ENCODE data around the gene DNAL1. TPM values are rescaled to one million over a fixed set of nuclear protein-coding genes. Genes with fewer than 3 reads are reported as not detected.
"Not testable (repeated sequence)": the region's sequence is repeated elsewhere in the genome, so short reads cannot be mapped to it uniquely, and the experiment has no call there.

DNAL1 gene
- total and polyA plus RNA-seq, 2 donors: 6.3 to 13.3 TPM

DNA sequence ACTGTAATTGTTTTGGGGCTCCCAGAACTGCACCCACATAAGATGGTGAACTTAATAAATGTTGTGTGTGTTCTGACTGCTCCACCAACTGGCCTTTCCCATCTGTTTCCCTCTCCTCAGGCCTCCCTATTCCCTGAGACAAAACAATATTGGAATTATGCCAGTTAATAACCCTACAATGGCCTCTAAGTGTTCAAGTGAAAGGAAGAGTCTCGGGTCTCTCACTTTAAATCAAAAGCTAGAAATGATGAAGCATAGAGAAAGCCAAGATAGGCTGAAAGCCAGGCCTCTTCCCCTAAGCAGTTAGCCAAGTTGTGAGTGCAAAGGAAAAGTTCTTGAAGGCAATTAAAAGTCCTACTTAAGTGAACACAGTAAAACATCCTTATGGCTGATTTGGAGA lies 19.1 kb upstream of the DNAL1 start:
- WGBS: 51% methylated on average over 1 of the region's 1 CpG
- DNase-seq (ENCODE audit: extremely low spot score): no peak
- Histone ChIP-seq H3K4me1 (ENCODE audit: insufficient read depth) (no peaks in the 10 kb centered on the region), H3K36me3 (ENCODE audit: insufficient read depth) (no peaks in the 10 kb centered on the region), H3K27ac (ENCODE audit: low read depth) (no peak overlapping the region), H3K4me3 (ENCODE audit: low read depth, low read length) (no peak overlapping the region)

DNA sequence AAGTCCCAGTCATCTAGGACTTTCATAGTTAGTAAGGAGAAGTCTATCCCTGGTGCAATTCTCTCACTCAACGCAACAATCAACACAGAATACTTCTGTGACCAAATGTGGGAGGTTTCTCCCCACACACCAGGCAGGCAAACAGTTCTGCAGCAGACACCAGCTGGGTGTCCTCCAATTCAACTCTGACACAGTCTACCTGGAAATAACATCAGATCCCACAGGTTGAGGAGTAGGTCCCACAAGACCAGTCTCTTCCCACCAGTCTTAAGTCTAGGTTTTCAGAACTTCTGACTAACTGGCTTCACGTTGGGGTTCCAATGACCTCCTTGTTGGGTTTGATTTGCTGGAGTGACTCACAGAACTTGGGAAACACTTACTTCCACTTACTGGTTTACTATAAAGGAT lies 17.6 kb upstream of the DNAL1 start:
- Histone ChIP-seq H3K4me1 (ENCODE audit: insufficient read depth) (no peaks in the 10 kb centered on the region), H3K4me3 (ENCODE audit: low read depth, low read length) (no peak overlapping the region), H3K36me3 (ENCODE audit: insufficient read depth) (no peaks in the 10 kb centered on the region), H3K27ac (ENCODE audit: low read depth) (no peak overlapping the region)
- no peak for DNase-seq (ENCODE audit: extremely low spot score)
- 93% methylated on average over 2 of the region's 2 CpGs for WGBS

DNA sequence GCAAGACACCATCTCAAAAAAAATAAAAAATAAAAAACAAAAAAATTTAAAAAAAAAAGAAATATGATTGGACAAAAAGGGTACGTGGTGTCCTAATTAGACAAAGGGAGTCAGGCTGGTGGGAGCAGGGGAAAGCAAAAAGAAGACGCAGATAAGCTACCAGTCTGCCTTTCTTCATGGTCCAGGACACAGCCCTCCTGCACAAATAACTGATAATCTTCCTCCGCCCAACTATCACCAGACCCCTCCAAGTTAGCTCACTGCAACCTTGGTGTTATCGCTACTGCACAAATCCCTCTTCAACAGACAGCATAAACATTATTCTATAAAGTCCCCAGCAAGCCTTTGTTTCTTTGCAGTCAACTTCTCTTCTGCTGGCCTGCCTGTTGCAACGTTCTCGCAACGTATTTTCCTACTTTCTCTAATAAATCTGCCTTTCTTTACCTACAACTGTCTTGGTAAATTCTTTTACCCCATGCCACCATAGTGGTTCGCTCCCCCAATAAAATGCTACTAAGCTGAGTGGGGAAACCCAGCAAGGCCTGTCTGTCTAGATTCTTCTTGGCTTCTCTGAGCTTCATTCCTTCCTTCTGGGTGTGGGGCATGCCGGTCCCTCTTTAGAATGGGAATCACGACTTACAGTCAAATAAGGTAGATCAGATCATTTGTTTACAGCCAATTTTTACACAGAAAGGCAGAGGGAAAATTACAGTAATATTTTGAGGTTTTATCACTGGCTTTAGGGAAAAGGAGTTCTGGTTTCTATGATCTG lies 14.6 kb upstream of the DNAL1 start:
- H3K4me1 ChIP-seq (ENCODE audit: insufficient read depth): no peaks in the 10 kb centered on the region
- H3K4me3 ChIP-seq (ENCODE audit: low read depth, low read length): no peak overlapping the region
- H3K27ac ChIP-seq (ENCODE audit: low read depth): no peak overlapping the region
- DNase-seq (ENCODE audit: extremely low spot score): no peak
- no peaks in the 10 kb centered on the region for H3K36me3 ChIP-seq (ENCODE audit: insufficient read depth)
- WGBS: 48% methylated on average over 10 of the region's 10 CpGs

DNA sequence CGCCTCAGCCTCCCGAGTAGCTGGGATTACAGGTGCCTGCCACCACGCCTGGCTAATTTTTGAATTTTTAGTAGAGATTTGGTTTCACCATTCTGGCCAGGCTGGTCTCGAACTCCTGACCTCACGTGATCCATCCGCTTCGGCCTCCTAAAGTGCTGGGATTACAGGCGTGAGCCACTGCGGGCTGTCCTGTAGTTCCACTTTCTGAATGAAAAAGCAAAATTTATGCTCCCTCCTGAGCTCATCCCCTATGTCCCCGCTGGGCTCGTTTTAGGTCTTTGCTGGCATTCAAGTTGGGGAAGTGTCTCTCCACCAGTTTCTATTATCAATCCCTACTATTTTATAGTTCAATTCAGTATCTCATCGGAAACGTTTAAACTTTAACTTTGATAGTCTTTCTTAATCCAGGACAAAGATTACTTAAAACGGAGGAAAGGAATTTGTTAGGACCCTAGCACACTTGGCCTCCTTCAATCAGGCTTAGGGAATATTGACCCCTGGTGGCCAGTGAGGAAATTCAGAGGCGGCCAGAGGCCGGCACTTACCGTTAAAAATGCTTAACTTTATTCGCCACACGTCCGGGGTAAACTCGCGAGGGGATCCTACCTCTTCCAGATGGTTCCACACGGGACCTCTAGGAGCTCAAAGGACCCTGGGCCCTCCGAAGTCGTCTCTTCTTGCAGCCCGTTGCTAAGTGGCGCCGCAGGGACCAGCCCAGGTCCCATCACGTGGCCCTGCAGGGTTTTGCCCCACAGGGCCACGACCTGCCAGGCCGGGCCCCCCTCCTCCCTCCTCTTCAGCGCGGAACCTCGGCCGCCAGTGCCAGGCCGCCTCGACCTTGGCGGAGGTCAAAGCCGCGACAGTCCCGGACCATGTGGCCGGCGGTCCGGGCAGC lies 11.4 kb upstream of the DNAL1 start:
- Histone ChIP-seq H3K36me3 (ENCODE audit: insufficient read depth) (no peaks in the 10 kb centered on the region), H3K4me3 (ENCODE audit: low read depth, low read length) (peak overlapping the region; percentile 41), H3K4me1 (ENCODE audit: insufficient read depth) (no peaks in the 10 kb centered on the region), H3K27ac (ENCODE audit: low read depth) (no peak overlapping the region)
- WGBS: 15% methylated on average over 44 of the region's 44 CpGs
- no peak for DNase-seq (ENCODE audit: extremely low spot score)

DNA sequence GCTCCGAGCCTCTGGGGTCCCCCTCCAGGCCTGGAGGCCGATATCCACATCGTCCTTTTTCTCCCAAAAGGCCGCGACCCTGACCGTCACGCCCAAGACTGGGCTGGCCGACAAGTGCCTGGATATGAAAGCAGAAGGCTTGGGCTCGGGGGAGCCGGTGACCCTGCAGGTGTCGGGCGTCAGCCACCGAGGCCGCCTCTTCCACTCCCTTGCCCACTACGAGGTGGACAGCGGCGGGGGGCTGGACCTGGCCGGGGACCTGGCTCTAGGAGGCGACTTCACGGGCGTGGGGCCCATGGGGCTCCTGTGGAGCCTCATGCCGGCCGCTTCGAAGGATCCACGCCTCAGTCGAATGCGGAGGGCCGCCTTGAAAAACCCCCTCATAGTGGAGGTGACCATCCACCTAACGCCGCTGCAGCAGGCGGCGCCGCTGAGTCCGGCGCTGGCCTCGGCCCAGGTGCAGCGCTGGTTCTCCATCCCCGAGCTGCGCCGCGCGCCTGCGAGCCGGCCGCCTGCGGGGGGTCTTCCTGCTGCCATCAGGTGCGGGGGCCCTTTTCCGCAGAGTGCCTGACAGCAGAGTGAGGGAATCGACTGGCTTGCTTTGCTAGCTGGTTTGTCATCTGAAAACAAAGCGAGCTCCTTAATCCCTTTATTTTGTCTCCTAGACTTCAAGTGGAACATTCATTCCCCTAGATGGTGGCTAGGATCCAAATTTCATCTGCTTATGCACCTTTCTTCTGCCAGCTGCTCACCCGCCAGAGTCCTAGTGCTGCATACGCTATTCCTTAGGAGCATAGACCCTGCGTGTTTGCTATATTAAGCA lies 10.6 kb upstream of the DNAL1 start:
- DNase-seq (ENCODE audit: extremely low spot score): no peak
- peak overlapping the region; percentile 41 for H3K4me3 ChIP-seq (ENCODE audit: low read depth, low read length)
- 8% methylated on average over 53 of the region's 53 CpGs for WGBS

DNA sequence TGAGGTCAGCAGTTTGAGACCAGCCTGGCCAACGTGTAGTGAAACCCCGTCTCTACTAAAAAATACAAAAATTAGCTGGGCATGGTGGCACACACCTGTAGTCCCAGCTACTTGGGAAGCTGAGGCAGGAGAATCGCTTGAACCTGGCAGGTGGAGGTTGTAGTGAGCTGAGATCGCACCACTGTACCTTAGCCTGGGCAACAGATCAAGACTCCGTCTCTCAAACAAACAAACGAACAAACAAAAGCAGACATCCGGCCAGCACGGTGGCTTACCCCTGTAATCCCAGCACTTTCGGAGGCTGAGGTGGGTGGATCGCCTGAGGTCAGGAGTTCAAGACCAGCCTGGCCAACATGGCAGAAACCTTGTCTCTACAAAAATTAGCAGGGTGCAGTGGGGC lies 8.4 kb upstream of the DNAL1 start:
- not testable (repeated sequence) for H3K36me3 ChIP-seq (ENCODE audit: insufficient read depth); H3K4me1 ChIP-seq (ENCODE audit: insufficient read depth); H3K4me3 ChIP-seq (ENCODE audit: low read depth, low read length); H3K27ac ChIP-seq (ENCODE audit: low read depth); DNase-seq (ENCODE audit: extremely low spot score)
- WGBS: 72% methylated on average over 10 of the region's 10 CpGs

More for the DNA sequence above, 10.6 kb upstream of the DNAL1 start:
- H3K36me3 ChIP-seq (ENCODE audit: insufficient read depth): no peaks in the 10 kb centered on the region
- H3K27ac ChIP-seq (ENCODE audit: low read depth): no peak overlapping the region
- H3K4me1 ChIP-seq (ENCODE audit: insufficient read depth): no peaks in the 10 kb centered on the region

DNA sequence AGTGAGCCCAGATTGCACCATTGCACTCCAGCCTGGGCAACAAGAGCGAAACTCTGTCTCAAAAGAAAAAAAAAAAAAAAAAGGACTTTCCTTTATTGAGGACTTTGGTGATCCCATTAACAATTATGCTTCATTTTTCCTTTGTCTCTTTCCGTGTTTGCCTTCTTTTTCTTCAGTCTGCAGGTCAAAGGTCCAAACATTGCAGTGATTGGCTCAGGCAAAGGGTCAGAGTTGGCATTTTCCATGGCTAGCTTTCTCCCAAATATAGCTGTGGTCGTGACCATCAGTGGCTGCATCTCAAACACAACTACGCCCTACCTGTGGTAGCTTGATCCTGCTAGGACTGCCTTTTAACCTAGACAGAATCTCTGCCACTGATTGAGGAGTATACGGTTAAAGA lies 7.0 kb upstream of the DNAL1 start:
- H3K4me1 ChIP-seq (ENCODE audit: insufficient read depth): no peaks in the 10 kb centered on the region
- DNase-seq (ENCODE audit: extremely low spot score): no peak
- no peak overlapping the region for H3K4me3 ChIP-seq (ENCODE audit: low read depth, low read length)
- no peaks in the 10 kb centered on the region for H3K36me3 ChIP-seq (ENCODE audit: insufficient read depth)
- WGBS: 79% methylated on average over 5 of the region's 5 CpGs
- no peak overlapping the region for H3K27ac ChIP-seq (ENCODE audit: low read depth)

DNA sequence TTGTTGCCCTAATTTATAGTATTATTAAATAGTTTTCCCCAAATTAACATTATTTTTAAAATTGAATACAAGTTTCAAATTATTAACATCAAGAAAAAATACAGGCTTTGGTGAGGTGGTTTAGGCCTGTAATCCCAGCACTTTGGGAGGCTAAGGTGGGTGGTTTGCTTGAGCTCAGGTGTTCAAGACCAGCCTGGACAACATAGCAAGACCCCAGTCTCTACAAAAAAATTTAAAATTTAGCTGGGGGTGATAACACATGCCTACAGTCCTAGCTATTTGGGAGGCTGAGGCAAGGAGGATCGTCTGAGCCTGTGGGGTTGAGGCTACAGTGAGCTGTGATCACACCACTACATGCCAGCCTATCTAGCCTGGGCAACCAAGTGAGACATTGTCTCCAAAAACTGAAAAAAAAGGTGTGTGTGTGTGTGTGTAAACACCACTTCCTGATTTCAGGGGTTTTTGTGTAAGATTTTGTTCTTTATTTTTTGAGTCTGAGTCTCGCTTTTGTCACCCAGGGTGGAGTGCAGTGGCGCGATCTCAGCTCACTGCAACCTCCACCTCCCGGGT lies 3.9 kb upstream of the DNAL1 start:
- Histone ChIP-seq H3K27ac (ENCODE audit: low read depth) (no peak overlapping the region), H3K4me3 (ENCODE audit: low read depth, low read length) (no peak overlapping the region), H3K4me1 (ENCODE audit: insufficient read depth) (no peaks in the 10 kb centered on the region), H3K36me3 (ENCODE audit: insufficient read depth) (no peaks in the 10 kb centered on the region)
- no peak for DNase-seq (ENCODE audit: extremely low spot score)
- 91% methylated on average over 5 of the region's 5 CpGs for WGBS

DNA sequence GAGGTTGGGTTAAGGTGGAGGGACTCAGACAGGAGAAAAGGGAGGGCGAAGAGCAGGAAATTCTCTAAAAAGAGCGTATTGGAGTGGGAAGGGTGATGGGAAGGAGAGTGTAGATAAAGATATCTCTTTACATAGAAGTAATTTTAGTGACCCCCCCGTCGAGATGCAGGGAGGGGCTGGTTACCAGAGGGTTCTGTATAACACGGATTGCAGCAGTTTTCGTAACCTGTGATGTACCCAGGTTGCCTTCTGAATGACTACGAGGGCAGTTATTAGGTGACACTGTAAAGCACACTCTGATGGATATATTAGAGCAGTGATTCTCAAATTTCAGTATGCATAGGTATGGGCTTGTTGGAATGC lies 443 bp downstream of the DNAL1 start:
- no peaks in the 10 kb centered on the region for H3K36me3 ChIP-seq (ENCODE audit: insufficient read depth)
- no peak for DNase-seq (ENCODE audit: extremely low spot score)
- 6% methylated on average over 7 of the region's 7 CpGs for WGBS
- H3K4me3 ChIP-seq (ENCODE audit: low read depth, low read length): peak overlapping the region; percentile 62
- H3K27ac ChIP-seq (ENCODE audit: low read depth): no peak overlapping the region
- no peaks in the 10 kb centered on the region for H3K4me1 ChIP-seq (ENCODE audit: insufficient read depth)

DNA sequence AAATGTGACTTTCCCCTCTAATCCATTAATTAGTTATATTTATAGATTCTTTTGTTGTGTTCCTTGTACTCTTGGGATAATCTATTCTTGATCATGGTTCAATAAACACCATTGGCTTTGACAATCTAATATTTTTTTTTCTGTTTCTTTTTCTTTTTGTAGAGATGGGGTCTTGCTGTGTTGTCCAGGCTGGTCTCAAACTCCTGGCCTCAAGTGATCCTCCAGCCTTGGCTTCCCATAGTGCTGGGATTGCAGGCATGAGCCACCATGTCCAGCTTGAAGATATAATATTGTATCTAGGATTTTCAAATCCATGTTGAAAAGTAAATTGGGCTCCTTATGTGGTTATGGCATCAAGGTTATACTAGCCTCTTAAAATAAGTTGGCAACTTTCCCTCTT lies 6.2 kb downstream of the DNAL1 start:
- Histone ChIP-seq H3K36me3 (ENCODE audit: insufficient read depth) (no peaks in the 10 kb centered on the region), H3K4me3 (ENCODE audit: low read depth, low read length) (no peak overlapping the region), H3K27ac (ENCODE audit: low read depth) (no peak overlapping the region), H3K4me1 (ENCODE audit: insufficient read depth) (no peaks in the 10 kb centered on the region)
- no peak for DNase-seq (ENCODE audit: extremely low spot score)

DNA sequence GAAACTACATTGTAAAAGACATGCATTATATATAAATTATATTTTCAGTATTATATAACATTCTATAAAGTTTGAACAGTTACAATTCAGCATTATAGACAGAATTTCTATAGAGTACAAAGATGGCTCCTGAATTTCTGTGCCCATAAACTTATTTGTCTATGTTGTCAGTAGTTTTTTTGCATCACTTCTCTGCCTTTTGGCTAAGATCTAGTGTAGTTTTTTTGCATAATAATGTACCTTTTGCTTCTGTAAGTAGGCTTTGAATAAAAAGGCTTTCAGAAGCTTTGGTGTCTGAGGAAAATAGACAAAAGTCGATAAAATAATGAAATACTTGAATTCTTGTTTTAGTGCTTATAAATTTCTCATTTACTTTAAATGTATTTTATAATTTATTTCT lies 11.1 kb downstream of the DNAL1 start:
- peaks cover 2% of the 10 kb centered on the region for H3K36me3 ChIP-seq (ENCODE audit: insufficient read depth)
- H3K4me3 ChIP-seq (ENCODE audit: low read depth, low read length): no peak overlapping the region
- 94% methylated on average over 1 of the region's 1 CpG for WGBS
- H3K27ac ChIP-seq (ENCODE audit: low read depth): no peak overlapping the region
- DNase-seq (ENCODE audit: extremely low spot score): no peak
- no peaks in the 10 kb centered on the region for H3K4me1 ChIP-seq (ENCODE audit: insufficient read depth)

DNA sequence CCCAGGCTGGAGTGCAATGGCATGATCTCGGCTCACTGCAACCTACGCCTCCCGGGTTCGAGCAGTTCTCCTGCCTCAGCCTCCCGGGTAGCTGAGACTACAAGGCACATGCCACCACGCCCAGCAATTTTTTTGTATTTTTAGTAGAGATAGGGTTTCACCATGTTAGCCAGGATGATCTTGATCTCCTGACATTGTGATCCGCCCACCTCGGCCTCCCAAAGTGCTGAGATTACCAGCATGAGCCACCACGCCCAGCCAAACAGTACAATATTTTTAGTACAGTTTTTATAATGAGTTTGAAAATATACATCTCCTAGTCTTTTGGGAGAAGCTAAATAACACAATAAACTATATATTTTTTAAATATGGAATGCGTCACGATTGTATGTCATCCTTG lies 14.4 kb downstream of the DNAL1 start:
- 94% methylated on average over 11 of the region's 11 CpGs for WGBS
- H3K36me3 ChIP-seq (ENCODE audit: insufficient read depth): not testable (repeated sequence)

DNA sequence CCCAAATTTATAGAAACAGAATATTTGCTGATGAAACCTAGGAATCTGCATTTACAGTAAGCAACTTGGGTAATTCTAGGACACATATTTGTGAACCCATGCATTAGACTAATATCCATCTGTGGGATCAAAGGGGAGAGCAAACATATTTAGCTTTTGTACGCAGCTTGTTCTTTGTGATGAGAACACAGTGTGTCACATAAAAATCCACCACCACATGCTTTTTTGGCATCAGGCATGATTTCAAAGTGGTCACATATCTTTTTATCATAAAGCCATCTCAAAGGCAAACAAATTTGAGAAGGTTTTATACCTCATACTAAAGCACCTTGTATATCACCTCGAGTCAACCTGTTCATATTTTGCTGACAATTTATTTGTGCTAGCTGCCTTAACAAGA lies 15.7 kb downstream of the DNAL1 start:
- 71% methylated on average over 2 of the region's 2 CpGs for WGBS
- H3K4me1 ChIP-seq (ENCODE audit: insufficient read depth): no peaks in the 10 kb centered on the region
- H3K36me3 ChIP-seq (ENCODE audit: insufficient read depth): peaks cover 4% of the 10 kb centered on the region
- H3K27ac ChIP-seq (ENCODE audit: low read depth): no peak overlapping the region
- no peak for DNase-seq (ENCODE audit: extremely low spot score)
- no peak overlapping the region for H3K4me3 ChIP-seq (ENCODE audit: low read depth, low read length)

More for the DNA sequence above, 14.4 kb downstream of the DNAL1 start:
- not testable (repeated sequence) for H3K27ac ChIP-seq (ENCODE audit: low read depth); H3K4me3 ChIP-seq (ENCODE audit: low read depth, low read length); DNase-seq (ENCODE audit: extremely low spot score); H3K4me1 ChIP-seq (ENCODE audit: insufficient read depth)

Measured in urinary bladder (tissue), 4 donors.